Activated naive CD8-positive, alpha-beta T cell (primary cell): Measurements from ENCODE around the gene IRS2.

Experiments
- H3K27ac Mint-ChIP-seq: one replicate; pipeline ENCODE4 v1.8.0; 2021; ENCODE audit warnings: mixed read lengths
- H3K27me3 Mint-ChIP-seq: one replicate; pipeline ENCODE4 v1.8.0; 2021; ENCODE audit warnings: mixed read lengths
- H3K36me3 Mint-ChIP-seq: one replicate; pipeline ENCODE4 v1.8.0; 2021; ENCODE audit warnings: mixed read lengths
- H3K4me1 Mint-ChIP-seq: one replicate; pipeline ENCODE4 v1.8.0; 2021; ENCODE audit warnings: low read depth, mixed read lengths
- H3K4me3 Mint-ChIP-seq: one replicate; pipeline ENCODE4 v1.8.0; 2021; ENCODE audit warnings: mild to moderate bottlenecking, mixed read lengths
- H3K9me3 Mint-ChIP-seq: one replicate; pipeline ENCODE4 v1.8.0; 2021; ENCODE audit warnings: low read depth, mixed read lengths

Gene IRS2

DNA sequence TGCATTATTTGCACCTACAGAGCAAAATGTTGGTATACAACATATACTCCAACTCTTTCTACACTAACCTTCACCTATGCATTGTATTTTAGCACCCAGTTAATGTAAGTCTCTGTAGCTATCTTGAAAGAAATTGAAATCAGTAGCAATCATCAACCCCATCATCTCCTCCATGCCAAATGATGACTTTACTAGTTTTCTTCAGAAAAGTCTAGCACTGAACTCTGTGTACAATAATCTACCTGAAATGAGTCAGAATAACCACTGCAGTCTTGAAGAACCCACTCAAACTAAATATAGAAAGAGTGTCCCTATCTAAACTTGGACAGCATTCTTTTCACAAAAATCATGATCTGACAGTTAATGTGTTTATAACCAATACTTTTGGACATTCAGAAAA lies 9.8 kb downstream of the IRS2 start:
- no peaks in the 10 kb centered on the region for H3K9me3 Mint-ChIP-seq
- no peaks in the 10 kb centered on the region for H3K27me3 Mint-ChIP-seq
- H3K4me3 Mint-ChIP-seq, result no peak overlapping the region
- peaks cover 65% of the 10 kb centered on the region for H3K4me1 Mint-ChIP-seq
- peaks cover 4% of the 10 kb centered on the region for H3K36me3 Mint-ChIP-seq
- H3K27ac Mint-ChIP-seq, result peak overlapping the region; percentile 2

GRCh38 chr13:109773786-109774185 lies 12.6 kb downstream of the IRS2 start:
- H3K27ac Mint-ChIP-seq, result peak overlapping the region; percentile 64
- H3K27me3 Mint-ChIP-seq, result no peaks in the 10 kb centered on the region
- H3K4me3 Mint-ChIP-seq, result no peak overlapping the region
- H3K9me3 Mint-ChIP-seq, result no peaks in the 10 kb centered on the region
- peaks cover 9% of the 10 kb centered on the region for H3K36me3 Mint-ChIP-seq
- peaks cover 50% of the 10 kb centered on the region for H3K4me1 Mint-ChIP-seq

GRCh38 chr13:109773276-109773675 lies 13.1 kb downstream of the IRS2 start:
- peaks cover 44% of the 10 kb centered on the region for H3K4me1 Mint-ChIP-seq
- H3K9me3 Mint-ChIP-seq, result no peaks in the 10 kb centered on the region
- H3K27ac Mint-ChIP-seq, result peak overlapping the region; percentile 64
- H3K4me3 Mint-ChIP-seq, result no peak overlapping the region
- H3K27me3 Mint-ChIP-seq, result no peaks in the 10 kb centered on the region
- H3K36me3 Mint-ChIP-seq, result peaks cover 9% of the 10 kb centered on the region

- Mint-ChIP-seq H3K4me1 (peaks cover 34% of the 10 kb centered on the region), H3K9me3 (no peaks in the 10 kb centered on the region), H3K4me3 (no peak overlapping the region), H3K27me3 (no peaks in the 10 kb centered on the region), H3K36me3 (peaks cover 9% of the 10 kb centered on the region), H3K27ac (no peak overlapping the region)
Observed at GRCh38 chr13:109771926-109772325, 14.5 kb downstream of the IRS2 start.

DNA sequence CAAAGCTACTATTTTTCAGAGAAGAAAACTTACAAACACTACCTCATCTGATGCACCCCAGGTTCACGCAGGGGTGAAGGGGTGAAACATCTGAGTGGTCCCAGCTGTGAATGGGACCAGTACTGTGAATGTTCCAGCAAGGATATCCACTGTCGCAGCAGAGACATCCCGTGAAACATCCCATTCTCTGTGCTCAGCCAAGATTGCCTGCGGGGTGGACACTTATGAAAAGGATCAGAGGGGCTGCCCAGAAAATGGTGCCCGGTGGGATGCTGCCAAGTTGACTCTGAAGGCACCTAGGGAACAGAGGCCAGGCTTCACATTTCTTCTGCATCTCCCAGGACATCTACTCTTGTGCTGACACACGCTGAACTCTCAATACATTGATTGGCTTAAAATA lies 15.9 kb downstream of the IRS2 start:
- H3K4me1 Mint-ChIP-seq, result peaks cover 29% of the 10 kb centered on the region
- no peaks in the 10 kb centered on the region for H3K27me3 Mint-ChIP-seq
- H3K4me3 Mint-ChIP-seq, result no peak overlapping the region
- no peak overlapping the region for H3K27ac Mint-ChIP-seq
- H3K36me3 Mint-ChIP-seq, result peaks cover 9% of the 10 kb centered on the region
- no peaks in the 10 kb centered on the region for H3K9me3 Mint-ChIP-seq

DNA sequence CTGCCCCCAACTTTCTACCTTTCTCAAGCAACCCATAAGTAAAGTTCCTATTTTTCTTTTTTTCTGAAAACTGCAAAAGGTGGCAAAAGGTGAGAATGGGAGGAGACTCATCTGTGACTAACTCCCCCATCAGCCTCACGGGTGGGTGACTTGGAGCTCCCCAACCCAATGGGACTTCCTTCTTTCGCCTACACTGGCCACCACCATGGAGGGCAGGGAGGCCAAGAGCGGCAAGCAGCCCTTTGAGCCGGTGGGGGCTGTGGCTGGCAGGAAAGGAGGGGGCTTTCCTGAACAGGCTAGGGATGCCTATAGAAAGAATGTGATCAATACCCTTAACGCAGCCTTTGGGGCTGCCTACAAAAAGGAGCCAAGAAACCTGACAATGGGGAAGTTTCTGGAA lies 16.5 kb downstream of the IRS2 start:
- H3K9me3 Mint-ChIP-seq, result no peaks in the 10 kb centered on the region
- H3K27me3 Mint-ChIP-seq, result no peaks in the 10 kb centered on the region
- H3K36me3 Mint-ChIP-seq, result peaks cover 9% of the 10 kb centered on the region
- H3K4me1 Mint-ChIP-seq, result peaks cover 33% of the 10 kb centered on the region
- no peak overlapping the region for H3K4me3 Mint-ChIP-seq
- no peak overlapping the region for H3K27ac Mint-ChIP-seq

GRCh38 chr13:109769275-109769674 lies 17.1 kb downstream of the IRS2 start:
- Mint-ChIP-seq H3K36me3 (peaks cover 9% of the 10 kb centered on the region), H3K27me3 (no peaks in the 10 kb centered on the region), H3K4me3 (no peak overlapping the region), H3K4me1 (peaks cover 36% of the 10 kb centered on the region), H3K27ac (no peak overlapping the region), H3K9me3 (no peaks in the 10 kb centered on the region)

- H3K27me3 Mint-ChIP-seq, result no peaks in the 10 kb centered on the region
- H3K4me3 Mint-ChIP-seq, result no peak overlapping the region
- no peaks in the 10 kb centered on the region for H3K9me3 Mint-ChIP-seq
- H3K36me3 Mint-ChIP-seq, result peaks cover 4% of the 10 kb centered on the region
- H3K4me1 Mint-ChIP-seq, result peaks cover 34% of the 10 kb centered on the region
- no peak overlapping the region for H3K27ac Mint-ChIP-seq
Observed at GRCh38 chr13:109768616-109769015, 17.8 kb downstream of the IRS2 start.

GRCh38 chr13:109768176-109768575 lies 18.2 kb downstream of the IRS2 start:
- Mint-ChIP-seq H3K4me1 (peaks cover 32% of the 10 kb centered on the region), H3K36me3 (peaks cover 4% of the 10 kb centered on the region), H3K9me3 (no peaks in the 10 kb centered on the region), H3K4me3 (no peak overlapping the region), H3K27ac (no peak overlapping the region), H3K27me3 (no peaks in the 10 kb centered on the region)

- Mint-ChIP-seq H3K4me1 (peaks cover 38% of the 10 kb centered on the region), H3K9me3 (no peaks in the 10 kb centered on the region), H3K27ac (no peak overlapping the region), H3K4me3 (no peak overlapping the region), H3K27me3 (no peaks in the 10 kb centered on the region), H3K36me3 (peaks cover 4% of the 10 kb centered on the region)
Observed at GRCh38 chr13:109767023-109767422, 19.4 kb downstream of the IRS2 start.

GRCh38 chr13:109764470-109765291 lies 21.7 kb downstream of the IRS2 start:
- Mint-ChIP-seq H3K4me1 (peaks cover 51% of the 10 kb centered on the region), H3K27ac (no peak overlapping the region), H3K4me3 (peak overlapping the region; percentile 27), H3K27me3 (no peaks in the 10 kb centered on the region), H3K9me3 (no peaks in the 10 kb centered on the region), H3K36me3 (peaks cover 2% of the 10 kb centered on the region)

DNA sequence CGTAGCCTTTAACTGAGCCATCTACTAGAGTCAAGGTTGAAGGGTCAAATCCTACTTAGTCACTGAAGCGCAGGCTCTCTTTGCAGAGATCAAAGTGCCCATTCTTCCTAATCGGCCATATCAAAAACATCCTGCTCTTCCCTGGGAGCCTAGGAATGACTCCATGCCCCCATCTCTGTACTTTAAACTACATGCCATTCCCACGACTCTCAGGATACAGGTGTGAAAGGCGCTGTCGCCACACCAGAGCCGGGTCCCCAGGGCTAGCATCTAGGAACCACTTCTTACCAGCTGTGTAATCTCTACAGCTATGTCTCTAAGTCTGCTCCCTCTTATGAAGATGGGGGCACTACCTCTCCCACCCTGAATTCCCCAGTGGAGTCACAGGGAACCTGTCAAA lies 22.3 kb downstream of the IRS2 start:
- H3K9me3 Mint-ChIP-seq, result no peaks in the 10 kb centered on the region
- H3K4me1 Mint-ChIP-seq, result peaks cover 51% of the 10 kb centered on the region
- no peak overlapping the region for H3K4me3 Mint-ChIP-seq
- peaks cover 2% of the 10 kb centered on the region for H3K36me3 Mint-ChIP-seq
- no peaks in the 10 kb centered on the region for H3K27me3 Mint-ChIP-seq
- H3K27ac Mint-ChIP-seq, result no peak overlapping the region

- Mint-ChIP-seq H3K4me1 (peaks cover 54% of the 10 kb centered on the region), H3K27ac (no peak overlapping the region), H3K36me3 (peaks cover 2% of the 10 kb centered on the region), H3K27me3 (no peaks in the 10 kb centered on the region), H3K9me3 (no peaks in the 10 kb centered on the region), H3K4me3 (no peak overlapping the region)
Observed at GRCh38 chr13:109762791-109763190, 23.6 kb downstream of the IRS2 start.

DNA sequence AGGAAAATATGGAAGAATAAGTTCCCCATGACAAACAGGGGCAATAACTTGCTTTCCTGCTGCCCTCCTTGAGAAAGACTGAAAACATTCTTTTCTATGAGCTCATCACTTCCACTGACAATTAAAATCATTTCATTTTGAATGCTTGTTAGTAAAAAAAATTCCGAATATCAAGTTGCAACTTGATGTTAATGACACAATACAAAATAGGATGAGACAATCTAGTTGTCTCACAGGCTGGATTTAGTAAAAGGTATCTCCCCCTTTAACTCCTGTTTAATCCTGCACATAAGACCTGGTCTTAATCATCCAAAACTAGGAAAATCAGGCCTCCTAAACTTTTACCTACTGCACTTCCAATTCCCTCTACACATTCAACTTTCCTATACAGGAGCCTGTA lies 24.7 kb downstream of the IRS2 start:
- peaks cover 51% of the 10 kb centered on the region for H3K4me1 Mint-ChIP-seq
- no peaks in the 10 kb centered on the region for H3K27me3 Mint-ChIP-seq
- H3K36me3 Mint-ChIP-seq, result peaks cover 4% of the 10 kb centered on the region
- no peak overlapping the region for H3K4me3 Mint-ChIP-seq
- no peaks in the 10 kb centered on the region for H3K9me3 Mint-ChIP-seq
- no peak overlapping the region for H3K27ac Mint-ChIP-seq

- Mint-ChIP-seq H3K9me3 (no peaks in the 10 kb centered on the region), H3K4me1 (peaks cover 48% of the 10 kb centered on the region), H3K27ac (no peak overlapping the region), H3K36me3 (peaks cover 4% of the 10 kb centered on the region), H3K27me3 (no peaks in the 10 kb centered on the region), H3K4me3 (no peak overlapping the region)
Observed at GRCh38 chr13:109760951-109761350, 25.4 kb downstream of the IRS2 start.

DNA sequence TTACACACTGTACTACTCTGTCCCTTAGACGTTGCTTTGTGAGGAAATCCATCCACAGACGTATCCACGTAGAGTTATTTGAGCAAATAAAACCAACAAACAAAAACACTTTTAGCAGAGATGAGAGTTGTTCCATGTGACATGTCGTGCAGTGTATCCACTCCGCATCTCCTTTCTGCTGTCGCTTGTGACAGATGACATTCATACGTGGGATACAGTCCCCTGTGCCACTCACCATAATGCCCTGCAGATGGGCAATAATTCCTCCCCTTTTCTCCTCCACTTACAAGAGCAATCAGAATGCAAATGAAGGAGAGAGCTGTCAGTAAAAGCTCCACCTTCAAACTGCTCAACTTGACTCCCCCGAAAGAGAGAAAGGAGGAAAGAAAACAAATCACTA lies 26.0 kb downstream of the IRS2 start:
- peaks cover 48% of the 10 kb centered on the region for H3K4me1 Mint-ChIP-seq

More for the DNA sequence above, 26.0 kb downstream of the IRS2 start:
- Mint-ChIP-seq H3K27me3 (no peaks in the 10 kb centered on the region), H3K36me3 (peaks cover 4% of the 10 kb centered on the region), H3K27ac (no peak overlapping the region), H3K4me3 (no peak overlapping the region), H3K9me3 (no peaks in the 10 kb centered on the region)
